Thymus (tissue), 11 donors: ENCODE results near the gene CHIA. TPM values are rescaled to one million over a fixed set of nuclear protein-coding genes. Genes with fewer than 3 reads are reported as not detected.
"Not testable (repeated sequence)": the region's sequence is repeated elsewhere in the genome, so short reads cannot be mapped to it uniquely, and the experiment has no call there.

Experiments
- DNase-seq, 9 donors: peaks; one replicate each; pipeline ENCODE4 v3.0.0-alpha.2; 2013; ENCODE audit warnings: low spot score in 9 of 9, low read depth in 6 of 9, missing footprints in 1 of 9
- H3K27ac ChIP-seq, 2 donors: one replicate each; pipeline ENCODE4 v1.5.1; 2013; ENCODE audit warnings: control low read depth in 1 of 2, low read depth in 1 of 2, low read length in 1 of 2, mild to moderate bottlenecking in 1 of 2, moderate library complexity in 1 of 2
- H3K27me3 ChIP-seq, 2 donors: one replicate each; pipeline ENCODE4 v1.5.1; 2013; ENCODE audit warnings: low read length in 1 of 2; ENCODE audit not compliant: control insufficient read depth in 2 of 2, insufficient read depth in 1 of 2
- H3K36me3 ChIP-seq, 2 donors: one replicate each; pipeline ENCODE4 v1.5.1; 2013; ENCODE audit warnings: low read length in 1 of 2, mild to moderate bottlenecking in 1 of 2, moderate library complexity in 1 of 2; ENCODE audit not compliant: control insufficient read depth in 2 of 2, insufficient read depth in 2 of 2
- H3K4me1 ChIP-seq, 2 donors: one replicate each; pipeline ENCODE4 v1.5.1; 2013; ENCODE audit warnings: low read length in 2 of 2; ENCODE audit not compliant: control insufficient read depth in 2 of 2, insufficient read depth in 2 of 2
- H3K4me3 ChIP-seq, 2 donors: one replicate each; pipeline ENCODE4 v1.5.1; 2013; ENCODE audit warnings: low read length in 2 of 2, control low read depth in 1 of 2, mild to moderate bottlenecking in 1 of 2
- H3K9me3 ChIP-seq, 2 donors: one replicate each; pipeline ENCODE4 v1.5.1; 2013; ENCODE audit warnings: low read length in 1 of 2, mild to moderate bottlenecking in 1 of 2; ENCODE audit not compliant: control insufficient read depth in 2 of 2, insufficient read depth in 1 of 2
- WGBS: extraction: QIAGEN DNeasy Blood & Tissue Kit; methylation state at CpG from one replicate; pipeline ENCODE4 v1.1.7; 2013; 5-methylcytosine and 5-hydroxymethylcytosine counted together
- polyA plus RNA-seq: library from polyadenylated mRNA; stranded (reverse); fragments of 200-250 nt; gene quantifications from one replicate; pipeline ENCODE4 v1.2.3, GENCODE V29; 2013
- total RNA-seq: library from RNA; stranded (reverse); fragments of 120-200 nt; gene quantifications from one replicate; pipeline ENCODE4 v1.2.4, GENCODE V29; 2013
- donor health status: healthy.

CHIA gene
- total and polyA plus RNA-seq, 2 donors = 0.05 to 0.30 TPM

- H3K4me3 ChIP-seq, H3K27me3 ChIP-seq, DNase-seq, H3K36me3 ChIP-seq, H3K9me3 ChIP-seq, H3K27ac ChIP-seq, H3K4me1 ChIP-seq: not testable (repeated sequence)
- WGBS = 84% methylated on average over 2 of the region's 2 CpGs
Measured at GRCh38 chr1:111338849-111339248, 48.2 kb downstream of the CHIA start.

- Histone ChIP-seq H3K4me1 (peaks cover 0 to 10% of the 10 kb centered on the region in 2 donors), H3K4me3 (peak overlapping the region; percentile 61 to 77), H3K27ac (peak overlapping the region; percentile 90 to 93), H3K27me3 (peaks cover 0 to 8% of the 10 kb centered on the region in 2 donors), H3K9me3 (no peaks in the 10 kb centered on the region), H3K36me3 (no peaks in the 10 kb centered on the region)
- DNase-seq = peak; percentile 84 to 97 (median 90)
- WGBS = 5% methylated on average over 45 of the region's 45 CpGs
Measured at GRCh38 chr1:111346089-111346885, 55.6 kb downstream of the CHIA start.

- H3K4me3 ChIP-seq = no peak overlapping the region
- peaks cover 0 to 8% of the 10 kb centered on the region in 2 donors for H3K27me3 ChIP-seq
- peaks cover 0 to 10% of the 10 kb centered on the region in 2 donors for H3K4me1 ChIP-seq
- 86% methylated on average over 6 of the region's 6 CpGs for WGBS
- no peak for DNase-seq
- H3K9me3 ChIP-seq = no peaks in the 10 kb centered on the region
- no peak overlapping the region for H3K27ac ChIP-seq
- no peaks in the 10 kb centered on the region for H3K36me3 ChIP-seq
Measured at GRCh38 chr1:111347026-111347425, 56.4 kb downstream of the CHIA start.

- no peak overlapping the region for H3K27ac ChIP-seq
- no peaks in the 10 kb centered on the region for H3K36me3 ChIP-seq
- H3K9me3 ChIP-seq = no peaks in the 10 kb centered on the region
- no peak overlapping the region for H3K4me3 ChIP-seq
- peaks cover 0 to 5% of the 10 kb centered on the region in 2 donors for H3K27me3 ChIP-seq
- H3K4me1 ChIP-seq = peaks cover 0 to 6% of the 10 kb centered on the region in 2 donors
- no peak for DNase-seq
Measured at GRCh38 chr1:111351700-111352099, 61.0 kb downstream of the CHIA start.

GRCh38 chr1:111354584-111354983, 63.9 kb downstream of the CHIA start:
- DNase-seq = no peak
- Histone ChIP-seq H3K36me3 (no peaks in the 10 kb centered on the region), H3K27ac (no peak overlapping the region), H3K4me3 (no peak overlapping the region), H3K27me3 (no peaks in the 10 kb centered on the region), H3K4me1 (peaks cover 0 to 4% of the 10 kb centered on the region in 2 donors), H3K9me3 (no peaks in the 10 kb centered on the region)

GRCh38 chr1:111358964-111359363, 68.3 kb downstream of the CHIA start:
- peaks cover 0 to 4% of the 10 kb centered on the region in 2 donors for H3K4me1 ChIP-seq
- no peak for DNase-seq
- 97% methylated on average over 2 of the region's 2 CpGs for WGBS
- no peak overlapping the region for H3K4me3 ChIP-seq
- H3K27me3 ChIP-seq = no peaks in the 10 kb centered on the region
- no peaks in the 10 kb centered on the region for H3K9me3 ChIP-seq
- no peaks in the 10 kb centered on the region for H3K36me3 ChIP-seq
- H3K27ac ChIP-seq = no peak overlapping the region

GRCh38 chr1:111359376-111359775, 68.7 kb downstream of the CHIA start:
- Histone ChIP-seq H3K4me3 (no peak overlapping the region), H3K27ac (no peak overlapping the region), H3K36me3 (no peaks in the 10 kb centered on the region), H3K27me3 (no peaks in the 10 kb centered on the region), H3K9me3 (no peaks in the 10 kb centered on the region), H3K4me1 (peaks cover 0 to 3% of the 10 kb centered on the region in 2 donors)
- WGBS = 97% methylated on average over 3 of the region's 3 CpGs
- no peak for DNase-seq

- not testable (repeated sequence) for H3K4me1 ChIP-seq, H3K9me3 ChIP-seq, H3K36me3 ChIP-seq, DNase-seq, H3K27ac ChIP-seq, H3K27me3 ChIP-seq, H3K4me3 ChIP-seq
- 80% methylated on average over 4 of the region's 4 CpGs for WGBS
Measured at GRCh38 chr1:111360257-111360656, 69.6 kb downstream of the CHIA start.

GRCh38 chr1:111361761-111362160, 71.1 kb downstream of the CHIA start:
- H3K4me3 ChIP-seq = no peak overlapping the region
- H3K27ac ChIP-seq = no peak overlapping the region
- no peak for DNase-seq
- H3K27me3 ChIP-seq = peaks cover 0 to 4% of the 10 kb centered on the region in 2 donors
- H3K4me1 ChIP-seq = no peaks in the 10 kb centered on the region
- 97% methylated on average over 9 of the region's 9 CpGs for WGBS
- no peaks in the 10 kb centered on the region for H3K36me3 ChIP-seq
- no peaks in the 10 kb centered on the region for H3K9me3 ChIP-seq
